CD1c-positive myeloid dendritic cell (primary cell): ENCODE results near the gene LRRC37A3.
"Not testable (repeated sequence)": the region's sequence is repeated elsewhere in the genome, so short reads cannot be mapped to it uniquely, and the experiment has no call there.

Experiments used
- DNase-seq: peaks from one replicate; pipeline ENCODE4 v3.0.0-alpha.2; 2016; ENCODE audit errors: extremely low spot score

LRRC37A3 gene

GRCh38 chr17:64926430-64926829, 7.2 kb upstream of the LRRC37A3 start:
- DNase-seq: not testable (repeated sequence)

GRCh38 chr17:64925244-64925643, 6.0 kb upstream of the LRRC37A3 start:
- DNase-seq: not testable (repeated sequence)

GRCh38 chr17:64923051-64923568, 3.8 kb upstream of the LRRC37A3 start:
- DNase-seq: peak; percentile 66

- DNase-seq: no peak
Measured at GRCh38 chr17:64920419-64921172, 1.3 kb upstream of the LRRC37A3 start.

- no peak for DNase-seq
Measured at GRCh38 chr17:64920026-64920418, 744 bp upstream of the LRRC37A3 start.

GRCh38 chr17:64918842-64919288, 413 bp downstream of the LRRC37A3 start:
- DNase-seq: not testable (repeated sequence)

- DNase-seq: not testable (repeated sequence)
Measured at GRCh38 chr17:64917540-64917939, 1.7 kb downstream of the LRRC37A3 start.

GRCh38 chr17:64915244-64915643, 4.0 kb downstream of the LRRC37A3 start:
- not testable (repeated sequence) for DNase-seq

- not testable (repeated sequence) for DNase-seq
Measured at GRCh38 chr17:64910191-64910514, 9.1 kb downstream of the LRRC37A3 start.

- not testable (repeated sequence) for DNase-seq
Measured at GRCh38 chr17:64909511-64910190, 9.6 kb downstream of the LRRC37A3 start.

GRCh38 chr17:64904069-64904468, 15.2 kb downstream of the LRRC37A3 start:
- not testable (repeated sequence) for DNase-seq

- DNase-seq: not testable (repeated sequence)
Measured at GRCh38 chr17:64897136-64897535, 22.1 kb downstream of the LRRC37A3 start.

GRCh38 chr17:64874210-64874609, 45.1 kb downstream of the LRRC37A3 start:
- not testable (repeated sequence) for DNase-seq

GRCh38 chr17:64847504-64848466, 71.5 kb downstream of the LRRC37A3 start:
- DNase-seq: peak; percentile 71

GRCh38 chr17:64846892-64847291, 72.4 kb downstream of the LRRC37A3 start:
- peak; percentile 62 for DNase-seq

GRCh38 chr17:64843918-64844317, 75.4 kb downstream of the LRRC37A3 start:
- not testable (repeated sequence) for DNase-seq

GRCh38 chr17:64842900-64843299, 76.4 kb downstream of the LRRC37A3 start:
- DNase-seq: not testable (repeated sequence)

- DNase-seq: peak; percentile 37
Measured at GRCh38 chr17:64840960-64841359, 78.3 kb downstream of the LRRC37A3 start.

- not testable (repeated sequence) for DNase-seq
Measured at GRCh38 chr17:64838513-64838912, 80.8 kb downstream of the LRRC37A3 start.

GRCh38 chr17:64837018-64837761, 82.1 kb downstream of the LRRC37A3 start:
- peak; percentile 90 for DNase-seq

GRCh38 chr17:64836623-64837017, 82.7 kb downstream of the LRRC37A3 start:
- not testable (repeated sequence) for DNase-seq
